Measurements from ENCODE around the gene SLC49A4.

The SLC49A4 gene

DNA sequence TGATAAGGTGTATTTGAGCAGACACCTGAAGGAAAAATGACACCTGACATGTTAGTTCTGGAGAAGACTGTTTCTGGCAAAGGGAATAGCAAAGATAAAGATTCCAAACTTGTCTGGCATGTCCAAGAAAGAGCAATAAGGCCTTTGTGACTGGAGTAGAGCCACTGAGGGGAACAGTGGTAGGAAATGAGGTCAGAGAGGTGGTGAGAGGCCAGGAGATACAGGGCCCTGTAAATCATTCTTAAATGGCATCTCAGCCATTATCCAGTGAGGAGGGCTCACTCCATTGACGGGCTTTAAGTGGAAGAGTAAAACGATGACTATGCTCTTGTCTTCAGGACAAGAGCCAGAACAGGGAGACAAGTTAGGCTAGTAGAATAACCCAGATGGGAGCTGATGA lies 4.5 kb downstream of the SLC49A4 start:
- no peak overlapping the region for H3K4me3 ChIP-seq (ENCODE audit: low read length)
- TF ChIP-seq ZNF274 (IDR thresholded peaks at IDR 0.05; ENCODE audit: low read depth, low read length): no peak

DNA sequence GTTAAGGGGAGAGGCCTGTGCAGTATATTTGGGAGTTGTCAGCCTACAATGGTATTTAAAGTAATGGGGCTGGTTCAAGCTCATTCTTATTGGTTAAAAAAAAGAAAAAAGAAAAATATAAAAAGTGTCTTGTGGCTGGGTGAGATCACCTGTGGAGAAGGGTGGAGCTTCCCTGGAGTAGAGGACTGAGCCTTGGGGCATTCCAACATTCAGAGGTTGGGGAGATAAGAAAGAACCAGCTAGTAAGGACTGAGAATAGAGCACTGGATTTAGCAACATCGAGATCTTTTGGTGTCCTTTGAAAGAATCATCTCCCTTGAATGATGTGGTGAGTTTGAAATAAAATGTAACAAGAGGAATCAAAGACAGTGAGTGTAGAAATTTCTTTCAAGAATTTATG lies 5.2 kb downstream of the SLC49A4 start:
- no peak for TF ChIP-seq ZNF274 (IDR thresholded peaks at IDR 0.05; ENCODE audit: low read depth, low read length)
- H3K4me3 ChIP-seq (ENCODE audit: low read length): no peak overlapping the region

DNA sequence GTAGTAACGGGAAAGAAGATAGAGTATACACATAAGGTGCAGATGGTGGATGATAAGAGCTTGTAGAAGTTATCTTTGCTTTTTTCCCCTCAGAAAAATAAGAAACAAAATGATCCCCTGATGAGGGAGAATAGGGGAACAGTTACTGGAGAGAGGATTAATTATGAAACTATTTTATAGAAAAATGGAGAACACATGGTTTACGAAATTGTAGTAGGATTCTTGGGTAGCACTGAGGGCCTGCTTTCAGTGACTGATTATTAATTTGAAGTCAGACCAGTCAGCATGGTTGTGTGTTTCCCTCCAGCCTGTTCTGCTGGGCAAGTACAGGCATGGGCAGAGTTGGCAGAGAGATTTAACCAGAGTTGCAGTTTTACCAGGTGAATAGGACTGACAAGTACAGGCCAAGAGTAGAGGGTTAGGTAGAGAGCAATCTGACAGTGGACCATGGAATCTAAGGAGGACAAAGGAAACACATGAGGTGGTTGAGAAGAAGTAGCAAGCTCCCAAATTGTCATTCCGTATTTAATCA lies 5.9 kb downstream of the SLC49A4 start:
- TF ChIP-seq ZNF274 (IDR thresholded peaks at IDR 0.05; ENCODE audit: low read depth, low read length): no peak
- no peak overlapping the region for H3K4me3 ChIP-seq (ENCODE audit: low read length)

GRCh38 chr3:122802323-122802722 lies 7.5 kb downstream of the SLC49A4 start:
- H3K4me3 ChIP-seq (ENCODE audit: low read length): no peak overlapping the region
- TF ChIP-seq ZNF274 (IDR thresholded peaks at IDR 0.05; ENCODE audit: low read depth, low read length): no peak

- no peak overlapping the region for H3K4me3 ChIP-seq (ENCODE audit: low read length)
These were observed 9.1 kb downstream of the SLC49A4 start for GRCh38 chr3:122803977-122804376.

GRCh38 chr3:122810734-122811133 lies 15.9 kb downstream of the SLC49A4 start:
- TF ChIP-seq ZNF274 (IDR thresholded peaks at IDR 0.05; ENCODE audit: low read depth, low read length): no peak
- no peak overlapping the region for H3K4me3 ChIP-seq (ENCODE audit: low read length)

More at GRCh38 chr3:122803977-122804376, 9.1 kb downstream of the SLC49A4 start:
- TF ChIP-seq ZNF274 (IDR thresholded peaks at IDR 0.05; ENCODE audit: low read depth, low read length): no peak

DNA sequence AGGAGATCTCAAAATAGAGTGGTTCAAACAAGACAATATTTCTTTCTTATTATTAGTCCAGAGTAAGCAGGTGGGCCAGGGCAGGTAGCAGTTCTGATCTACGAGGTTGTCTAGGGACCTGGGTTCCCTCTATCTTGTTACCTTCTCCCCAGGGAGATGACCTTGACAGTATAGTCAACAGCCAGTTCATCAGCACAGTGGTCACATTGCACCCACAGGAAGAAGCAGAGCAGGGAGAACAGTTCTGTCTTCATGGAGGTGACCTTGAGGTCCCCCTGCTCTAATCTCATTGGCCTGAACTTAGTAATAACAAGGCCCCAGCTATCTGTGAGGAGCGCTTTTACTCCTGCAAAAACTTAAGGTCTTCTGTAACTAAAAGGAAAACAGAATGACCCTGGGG lies 21.7 kb downstream of the SLC49A4 start:
- no peak for TF ChIP-seq ZNF274 (IDR thresholded peaks at IDR 0.05; ENCODE audit: low read depth, low read length)
- no peak overlapping the region for H3K4me3 ChIP-seq (ENCODE audit: low read length)

GRCh38 chr3:122824465-122825381 lies 29.9 kb downstream of the SLC49A4 start:
- no peak for TF ChIP-seq ZNF274 (IDR thresholded peaks at IDR 0.05; ENCODE audit: low read depth, low read length)
- H3K4me3 ChIP-seq (ENCODE audit: low read length): no peak overlapping the region

DNA sequence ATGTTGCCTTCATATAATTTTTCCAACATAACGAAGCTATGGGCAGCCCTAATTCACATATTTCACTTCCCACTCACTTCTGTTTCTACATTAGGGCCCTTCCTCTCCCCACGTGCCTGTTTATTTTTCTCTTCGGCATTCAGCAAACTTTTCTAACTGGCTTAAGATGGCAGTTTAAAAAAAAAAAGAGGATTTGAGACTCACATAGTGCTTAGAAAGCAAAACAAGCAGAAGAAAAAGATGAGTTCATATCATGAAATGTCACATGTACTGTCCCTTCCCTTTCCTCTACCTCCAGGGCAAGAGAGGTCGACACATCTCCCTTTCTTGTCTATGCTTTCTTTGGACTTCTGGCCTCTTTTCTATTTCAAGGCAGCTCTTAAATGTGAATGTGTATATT lies 30.6 kb downstream of the SLC49A4 start:
- H3K4me3 ChIP-seq (ENCODE audit: low read length): no peak overlapping the region
- no peak for TF ChIP-seq ZNF274 (IDR thresholded peaks at IDR 0.05; ENCODE audit: low read depth, low read length)

- no peak overlapping the region for H3K4me3 ChIP-seq (ENCODE audit: low read length)
- no peak for TF ChIP-seq ZNF274 (IDR thresholded peaks at IDR 0.05; ENCODE audit: low read depth, low read length)
These were observed 31.4 kb downstream of the SLC49A4 start for GRCh38 chr3:122826278-122826677.

DNA sequence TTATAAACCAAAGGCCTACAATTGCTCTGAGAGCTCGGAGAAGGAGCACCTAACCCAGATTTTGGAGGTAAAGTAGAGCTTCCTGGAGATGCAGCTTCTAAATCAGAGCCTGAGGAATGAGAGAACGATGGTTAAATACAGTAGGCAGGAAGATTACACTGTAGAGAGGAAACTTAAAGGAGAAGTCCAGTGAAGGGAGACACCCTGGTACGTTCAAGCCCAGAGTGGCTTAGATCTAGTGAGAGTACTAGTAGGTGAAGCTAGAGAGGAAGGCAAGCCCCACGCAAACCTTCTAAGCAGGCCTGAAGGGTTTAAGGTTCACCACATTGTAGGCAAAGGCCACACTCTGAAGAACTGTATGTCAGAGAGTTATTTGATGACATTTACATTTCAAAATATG lies 33.4 kb downstream of the SLC49A4 start:
- H3K4me3 ChIP-seq (ENCODE audit: low read length): no peak overlapping the region
- TF ChIP-seq ZNF274 (IDR thresholded peaks at IDR 0.05; ENCODE audit: low read depth, low read length): no peak

- H3K4me3 ChIP-seq (ENCODE audit: low read length): no peak overlapping the region
- no peak for TF ChIP-seq ZNF274 (IDR thresholded peaks at IDR 0.05; ENCODE audit: low read depth, low read length)
These were observed 40.7 kb downstream of the SLC49A4 start for GRCh38 chr3:122835590-122835989.

- no peak for TF ChIP-seq ZNF274 (IDR thresholded peaks at IDR 0.05; ENCODE audit: low read depth, low read length)
- H3K4me3 ChIP-seq (ENCODE audit: low read length): no peak overlapping the region
These were observed 48.7 kb downstream of the SLC49A4 start for GRCh38 chr3:122843604-122844003.

DNA sequence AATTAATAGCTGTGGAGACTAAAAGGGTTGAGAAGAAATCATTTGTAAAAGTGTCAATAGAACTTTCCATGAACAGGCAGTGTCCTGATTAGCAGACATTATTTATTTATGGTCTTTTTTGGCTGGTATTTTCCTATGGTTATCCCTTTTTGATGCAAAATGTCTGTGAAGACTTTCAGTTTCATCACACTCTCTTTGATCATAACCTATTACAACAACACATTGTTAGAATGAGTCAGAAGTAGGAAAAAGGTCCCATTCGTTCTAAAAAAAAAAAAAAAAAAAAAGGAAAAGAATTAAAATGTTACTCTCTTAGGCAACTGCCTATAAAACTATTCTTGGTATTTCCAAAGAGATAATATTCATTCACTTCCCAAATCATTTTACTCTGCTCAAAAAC lies 62.1 kb downstream of the SLC49A4 start:
- no peak overlapping the region for H3K4me3 ChIP-seq (ENCODE audit: low read length)
- TF ChIP-seq ZNF274 (IDR thresholded peaks at IDR 0.05; ENCODE audit: low read depth, low read length): no peak

DNA sequence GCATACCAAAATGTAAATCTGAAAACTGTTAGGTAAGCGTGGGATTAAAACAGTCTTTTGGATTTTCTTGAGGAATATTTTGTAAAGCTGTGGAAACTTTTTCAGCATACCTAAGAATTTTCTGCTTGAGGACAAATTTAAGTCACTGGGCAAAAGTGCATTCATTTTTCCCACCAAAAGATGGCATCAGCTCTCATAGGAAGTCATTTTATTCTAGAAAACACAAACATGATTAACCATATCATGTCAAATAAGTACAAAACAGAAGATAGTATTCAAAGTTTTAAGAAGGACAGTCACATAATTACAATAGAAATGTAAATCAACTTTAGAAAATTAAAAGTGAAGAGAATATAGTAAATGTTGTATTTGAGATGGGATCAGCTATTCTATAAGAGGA lies 63.5 kb downstream of the SLC49A4 start:
- TF ChIP-seq ZNF274 (IDR thresholded peaks at IDR 0.05; ENCODE audit: low read depth, low read length): no peak
- no peak overlapping the region for H3K4me3 ChIP-seq (ENCODE audit: low read length)

Data from GM08714 (cell line).